KG1 (cell line): Measurements from ENCODE around the gene OSM.

Source experiments
- DNase-seq: peaks from one replicate; lab custom pipeline; 2025; lab: John Stamatoyannopoulos, UW

The OSM gene

DNA sequence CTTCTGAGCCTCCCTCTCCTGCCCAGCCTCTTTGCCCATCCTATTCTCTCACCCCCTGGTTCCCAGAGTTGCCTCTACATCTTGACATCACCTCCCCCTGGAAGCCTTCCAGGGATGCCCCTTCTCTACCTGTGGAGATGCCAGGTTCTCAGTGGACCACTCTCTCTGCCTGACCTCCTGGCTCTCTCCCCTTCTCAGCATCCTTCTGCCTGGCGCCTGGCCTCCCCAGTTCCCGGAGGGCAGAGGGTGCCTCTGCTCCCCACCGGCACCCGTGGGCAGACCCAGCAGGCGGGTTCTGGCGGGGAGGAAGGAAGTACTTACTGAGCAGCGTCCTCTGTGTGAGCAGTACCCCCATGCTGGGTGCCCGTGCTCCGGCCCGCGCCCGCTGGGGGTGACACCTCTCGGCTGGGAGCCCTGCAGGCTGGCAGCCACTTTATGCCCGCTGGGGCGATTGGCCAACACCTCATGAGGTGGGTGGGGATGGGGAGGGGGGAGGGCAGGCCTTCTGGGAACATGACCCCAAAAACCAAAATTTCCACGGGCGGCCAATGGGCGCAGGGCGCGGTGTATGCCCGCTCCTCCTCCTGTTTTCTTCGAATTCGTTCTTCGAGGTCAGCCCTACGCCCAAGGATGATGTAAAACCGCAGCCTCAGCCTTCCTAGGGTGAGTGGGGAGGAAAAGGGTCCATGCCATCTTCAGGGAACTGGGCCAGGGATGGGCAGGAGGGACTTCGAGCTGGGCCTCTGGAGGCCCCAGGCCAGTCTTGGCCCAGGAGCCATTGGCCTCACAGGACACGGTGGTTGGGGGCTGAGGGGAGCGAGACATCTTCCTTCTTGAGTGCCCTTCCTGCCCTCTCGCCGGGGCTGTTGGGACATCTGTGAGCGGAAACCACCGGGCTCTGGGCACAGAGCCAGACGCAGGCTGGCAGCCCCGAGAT is at the start of gene OSM:
OSM (minus strand) TSS at position 407 of the 937 bp plus-strand sequence; CDS start at position 355, 52 bp downstream.
- peak; percentile 89 for DNase-seq

DNA sequence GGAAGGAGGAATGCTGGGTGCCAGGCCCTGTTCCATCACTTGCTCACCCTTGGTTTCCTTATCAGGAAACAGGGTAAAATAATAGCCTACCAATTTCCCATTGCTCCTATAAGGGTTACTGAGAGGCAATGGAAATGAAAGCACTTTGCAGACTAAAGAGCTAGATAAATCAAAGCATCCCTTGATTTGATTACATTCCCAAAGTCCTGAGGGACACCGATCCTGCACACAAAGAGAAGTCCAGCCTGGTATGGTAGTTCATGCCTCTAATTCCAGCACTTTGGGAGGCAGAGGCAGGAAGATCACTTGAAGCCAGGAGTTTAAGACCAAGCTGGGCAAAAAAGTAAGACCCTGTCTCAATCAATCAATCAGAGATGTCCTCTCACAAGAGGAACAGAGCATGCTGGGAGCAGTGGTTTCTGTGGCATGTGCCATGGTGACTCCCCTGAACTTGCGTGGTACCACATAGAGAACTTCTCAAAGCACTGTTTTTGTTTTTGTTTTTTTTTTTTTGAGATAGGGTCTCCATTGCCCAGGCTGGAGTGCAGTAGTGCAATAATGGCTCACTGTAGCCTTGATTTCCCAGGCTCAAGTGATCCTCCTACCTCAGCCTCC is 49.4 kb upstream of the OSM start:
- DNase-seq = no peak

DNA sequence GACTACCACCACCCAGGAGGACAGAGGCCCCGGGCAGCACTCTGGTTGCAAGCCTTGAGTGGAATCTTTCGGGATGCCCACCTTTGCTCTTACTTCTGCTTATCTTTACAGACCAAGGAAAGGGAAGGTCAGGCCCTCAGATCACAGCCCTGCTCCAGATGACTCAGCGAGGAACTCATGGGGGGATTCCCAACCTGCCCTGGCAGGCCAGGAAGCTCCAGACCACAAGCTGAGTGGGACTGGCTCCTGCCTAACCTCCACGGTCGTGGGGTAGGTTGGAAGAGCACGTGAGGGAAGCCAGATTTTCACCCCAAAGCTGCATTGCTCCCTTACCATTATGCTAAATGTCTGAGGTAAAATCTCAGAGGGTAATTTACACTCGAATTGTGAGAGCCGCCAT is 48.3 kb upstream of the OSM start:
- no peak for DNase-seq

DNA sequence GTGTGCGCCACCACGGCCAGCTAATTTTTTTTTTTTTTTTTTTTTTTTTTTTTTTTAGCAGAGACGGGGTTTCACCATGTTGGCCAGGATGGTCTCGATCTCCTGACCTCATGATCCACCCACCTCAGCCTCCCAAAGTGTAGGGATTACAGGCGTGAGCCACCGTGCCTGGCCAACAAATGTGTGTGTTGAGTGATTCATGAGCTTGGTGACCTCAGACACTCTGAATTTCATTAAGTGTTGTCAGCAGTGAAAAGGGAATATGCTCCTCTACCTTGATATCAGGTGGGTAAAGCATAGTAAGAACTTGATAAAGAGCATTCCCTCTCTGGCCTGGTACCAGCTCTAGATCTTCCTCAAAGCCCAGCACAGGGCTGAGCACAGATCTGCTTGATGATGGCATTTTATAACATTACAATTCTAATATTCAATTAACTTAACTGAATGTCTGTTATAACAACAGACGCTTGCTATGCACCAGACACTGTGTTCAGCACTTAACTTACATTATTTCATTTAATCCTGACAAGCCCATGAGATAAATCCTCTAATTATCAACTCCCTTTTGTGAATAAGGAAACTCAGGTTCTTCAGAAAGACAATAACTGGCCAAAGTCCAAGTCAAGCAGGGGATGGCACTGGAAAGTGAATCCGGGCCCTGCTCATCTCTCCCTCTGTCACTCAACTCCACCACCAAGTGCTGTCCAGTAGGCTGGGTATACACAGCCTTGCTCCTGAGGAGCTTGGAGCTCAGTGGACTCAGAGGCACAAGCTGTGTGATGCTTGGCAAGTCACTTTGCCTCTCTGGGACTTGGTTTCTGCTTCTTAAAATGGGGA is 47.1 kb upstream of the OSM start:
- no peak for DNase-seq

DNA sequence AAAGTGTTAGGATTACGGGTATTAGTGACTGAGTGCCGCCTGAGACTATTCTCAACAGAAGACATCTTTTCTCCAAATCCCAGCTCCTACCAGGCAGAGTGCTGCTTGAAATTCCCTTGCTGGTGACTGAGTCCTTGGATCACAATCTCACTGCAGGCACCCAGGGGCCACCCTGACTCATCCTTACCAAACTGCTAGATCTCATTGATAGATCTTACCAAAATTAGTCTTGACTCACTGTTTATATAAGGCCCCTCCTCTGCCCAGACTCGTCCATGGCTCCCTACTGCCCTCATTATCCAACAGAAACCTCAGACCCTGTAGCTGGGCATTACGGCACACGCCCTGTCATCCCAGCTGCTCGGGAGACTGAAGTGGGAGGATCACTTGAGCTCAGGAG is 45.4 kb upstream of the OSM start:
- DNase-seq = no peak

DNA sequence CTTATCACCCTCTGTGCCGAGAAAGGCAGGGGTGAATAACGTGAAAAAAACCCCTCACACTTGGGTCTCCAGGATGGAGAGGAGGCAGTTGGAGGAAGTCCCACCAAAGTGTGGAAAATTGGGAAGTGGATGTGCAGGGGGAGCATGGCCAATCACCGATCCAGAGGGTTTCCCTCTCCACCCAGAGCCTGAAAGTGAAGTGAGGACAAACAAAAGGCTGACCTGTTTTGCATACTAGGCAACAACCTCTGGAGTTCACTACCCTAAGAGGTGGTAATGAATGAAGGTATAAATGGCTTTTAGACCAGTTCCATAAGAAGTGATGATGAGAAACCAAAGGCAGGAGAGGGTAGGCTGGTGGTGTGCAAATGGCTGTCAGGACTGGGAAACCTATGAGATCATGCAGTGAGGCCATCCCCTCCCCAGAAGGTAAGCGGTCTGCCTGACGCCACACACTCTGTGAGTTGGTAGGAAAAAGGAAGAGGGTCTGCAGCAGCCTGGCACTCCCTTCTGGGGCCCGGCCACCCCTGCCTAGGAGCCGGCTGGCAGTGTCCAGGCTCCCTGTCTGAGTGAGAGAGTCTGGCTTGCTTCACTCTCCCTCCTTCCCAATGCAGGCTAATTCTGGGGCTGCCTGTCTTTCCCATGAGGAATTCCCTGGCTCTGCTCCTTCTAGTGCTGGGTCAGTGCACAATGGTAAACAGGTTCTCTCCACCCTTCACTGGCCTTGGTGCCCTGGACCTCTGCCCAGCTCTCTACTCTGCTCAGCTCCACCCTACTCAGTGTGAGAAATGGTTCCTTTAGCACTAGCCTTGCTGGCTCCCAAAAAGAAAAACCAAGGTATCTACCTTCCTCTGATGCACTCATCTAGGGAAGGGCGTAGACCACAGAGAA is 44.5 kb upstream of the OSM start:
- no peak for DNase-seq

DNA sequence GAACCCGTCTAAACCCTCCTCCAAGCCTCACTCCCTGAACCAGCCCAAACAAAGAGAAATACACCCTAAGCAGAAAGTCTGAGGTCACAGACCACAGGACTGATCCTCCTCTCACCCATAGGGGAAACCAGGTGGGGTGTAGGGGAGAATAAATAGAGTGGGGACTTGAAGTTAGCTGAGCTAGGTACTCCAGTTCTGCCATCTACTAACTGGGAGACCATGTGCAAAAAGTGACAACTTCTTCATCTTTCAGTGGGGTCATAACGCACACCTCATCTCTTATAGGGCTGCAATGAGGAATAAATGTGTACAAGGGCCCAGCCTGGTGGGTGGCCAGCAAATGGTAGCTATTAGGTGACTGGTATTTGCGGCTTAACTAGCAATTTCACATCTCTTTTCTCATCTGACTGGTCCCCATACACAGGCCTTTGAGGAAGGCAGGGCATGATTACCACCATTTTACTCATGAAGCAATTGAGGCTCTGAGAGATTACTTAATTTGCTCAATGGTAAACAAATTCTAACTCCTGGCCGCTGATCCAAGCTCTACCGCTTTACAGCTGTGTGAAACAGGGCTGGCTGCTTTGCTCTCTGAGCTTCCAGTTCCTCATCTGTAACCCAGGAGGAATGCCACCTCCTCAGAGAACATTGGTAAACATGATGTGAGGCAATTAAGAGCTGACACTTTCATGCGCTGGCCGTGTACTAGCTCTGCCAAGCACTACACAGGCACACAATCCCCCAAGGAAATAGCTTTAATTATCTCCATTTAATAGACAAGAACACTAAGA is 43.5 kb upstream of the OSM start:
- DNase-seq = no peak

DNA sequence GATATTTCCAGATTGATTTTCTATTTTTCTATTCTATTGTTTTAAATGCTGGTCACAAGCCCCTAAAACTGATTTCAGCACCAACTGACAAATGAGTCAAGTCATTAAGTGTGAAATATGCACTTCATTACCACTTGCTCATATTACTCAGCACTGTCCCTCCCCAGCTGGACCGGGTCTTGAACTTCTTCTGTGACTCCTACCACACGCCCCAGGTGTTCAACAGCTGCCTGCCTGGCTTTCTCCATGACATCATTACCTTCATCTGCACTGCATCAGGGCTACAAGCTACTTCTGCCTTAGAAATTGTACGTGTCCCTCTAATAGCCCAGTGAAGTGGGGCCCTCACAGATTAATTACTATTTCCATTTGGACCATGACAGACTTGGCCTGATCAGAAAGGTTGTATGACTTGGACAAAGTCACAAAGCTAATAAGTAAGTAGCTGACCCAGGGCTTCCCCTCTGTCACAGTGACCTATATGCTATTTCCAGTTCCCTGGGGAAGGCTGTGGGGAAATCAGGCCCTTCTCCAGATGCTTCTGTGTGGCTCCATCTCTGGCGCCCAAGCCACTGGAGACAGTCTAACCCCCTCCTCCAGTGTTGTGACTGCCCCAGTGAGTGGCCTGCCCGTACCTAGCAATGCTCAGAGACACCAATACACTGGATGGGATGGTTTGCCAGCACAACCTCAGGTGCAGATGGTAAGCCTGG is 42.0 kb upstream of the OSM start:
- no peak for DNase-seq

DNA sequence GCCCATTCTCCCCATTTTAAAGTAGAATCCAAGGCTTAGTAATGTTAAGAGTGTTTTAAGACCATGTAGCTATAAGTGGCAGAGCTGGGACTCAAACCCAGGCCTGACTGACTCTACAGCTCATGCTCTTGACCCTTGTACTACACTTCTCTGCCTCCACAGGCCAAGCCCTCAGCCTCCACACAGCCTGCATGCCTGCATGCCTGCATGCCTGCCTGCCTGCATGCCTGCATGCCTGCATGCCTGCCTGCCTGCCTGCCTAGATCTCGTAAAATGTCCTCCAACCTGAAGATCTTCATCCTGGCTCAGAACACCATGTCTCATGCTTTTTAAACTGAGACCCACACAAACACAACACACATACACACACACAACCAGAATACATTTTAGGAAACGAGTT is 41.4 kb upstream of the OSM start:
- DNase-seq = no peak

DNA sequence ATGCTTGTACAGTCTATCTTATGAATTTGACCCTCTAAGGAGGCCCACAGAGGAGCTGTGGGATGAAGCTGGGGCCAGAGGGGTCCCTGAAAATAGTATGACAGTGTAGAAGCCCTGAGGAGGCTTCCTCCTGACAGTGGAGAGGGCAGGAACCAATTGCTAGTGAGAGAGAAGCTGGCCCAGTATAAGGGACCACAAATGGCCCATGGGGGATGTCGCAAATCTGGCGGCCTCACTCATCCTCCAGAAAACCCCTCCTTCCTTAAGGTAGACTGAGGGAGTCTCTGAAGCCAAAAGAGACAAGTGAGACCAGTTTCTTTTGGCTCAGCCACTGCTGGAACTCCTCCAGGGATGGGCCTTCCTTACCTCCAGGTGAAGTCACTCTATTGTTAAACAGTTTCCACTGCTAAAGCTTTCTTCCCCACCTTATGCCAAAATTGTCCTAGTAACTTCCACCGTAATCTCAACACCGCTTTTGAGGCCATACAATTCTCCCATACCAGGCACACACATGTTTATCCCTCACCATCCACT is 40.5 kb upstream of the OSM start:
- no peak for DNase-seq

DNA sequence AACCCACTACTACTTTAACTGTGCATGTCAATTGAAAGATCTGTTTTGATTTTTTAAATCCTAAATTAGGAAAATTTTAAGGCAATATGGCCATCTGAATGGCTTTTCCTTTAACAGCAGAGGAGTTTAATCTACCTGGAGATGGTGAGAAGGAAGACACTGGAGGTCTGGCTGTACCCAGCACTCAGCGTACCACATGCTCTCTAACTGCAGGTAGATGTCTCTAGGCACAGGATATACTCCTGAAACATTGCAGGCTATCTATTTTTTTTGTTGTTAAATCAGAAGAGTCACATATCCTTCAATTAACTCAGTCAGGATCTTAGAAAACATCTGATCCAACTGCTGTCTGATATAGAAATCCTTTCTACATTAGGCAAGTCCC is 40.0 kb upstream of the OSM start:
- no peak for DNase-seq

DNA sequence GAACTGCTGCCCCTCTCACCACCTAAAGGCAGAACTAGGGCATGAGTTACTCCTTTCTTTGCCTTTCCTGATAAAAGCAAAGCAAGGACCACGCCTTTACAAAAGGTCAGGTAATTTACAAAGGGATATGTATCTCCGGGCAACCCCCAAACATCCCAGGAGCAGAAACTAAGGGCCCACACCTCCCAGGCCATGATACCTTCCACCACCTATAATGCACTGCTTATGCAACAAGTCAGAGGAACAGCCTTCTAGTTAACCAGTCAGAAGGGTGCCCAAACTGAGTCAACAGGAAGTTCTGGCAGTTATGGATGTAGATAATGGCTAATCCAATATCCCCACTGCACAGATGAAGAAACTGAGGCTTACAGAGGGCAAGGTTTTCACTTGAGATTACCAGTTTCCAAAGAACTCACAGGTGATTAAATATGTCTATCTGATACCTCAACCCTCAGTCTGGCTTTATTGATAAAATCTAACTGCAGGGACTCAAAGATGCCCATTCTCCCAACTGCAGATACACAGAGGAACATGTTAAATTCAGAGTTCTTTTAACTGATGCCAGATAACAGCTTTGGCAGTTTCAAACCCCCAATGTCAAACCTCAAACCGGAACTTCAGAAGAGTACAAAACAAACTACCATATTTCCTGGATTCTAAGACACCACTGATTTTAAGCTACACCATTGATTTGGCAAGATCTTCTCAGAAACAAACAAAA is 39.4 kb upstream of the OSM start:
- peak; percentile 68 for DNase-seq

DNA sequence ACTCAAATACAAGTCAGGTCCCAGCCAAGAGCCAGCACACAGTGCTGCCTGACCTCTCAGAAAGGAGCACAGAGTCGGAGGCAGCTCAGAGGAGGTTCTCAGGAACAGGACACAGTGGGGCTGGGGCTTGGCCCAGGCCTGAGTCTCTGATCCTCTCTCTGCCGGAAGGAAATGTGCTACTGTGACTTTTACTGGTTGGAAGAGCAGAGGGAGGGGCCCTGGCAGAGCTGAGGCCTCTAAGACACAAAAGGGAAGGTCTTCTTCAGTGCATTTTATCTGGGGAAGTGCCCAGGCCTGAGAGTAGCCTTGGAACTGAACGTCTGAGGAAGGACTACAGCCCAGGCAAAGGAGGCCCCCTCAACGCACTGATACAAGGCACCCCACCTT is 38.9 kb upstream of the OSM start:
- DNase-seq = peak; percentile 84

DNA sequence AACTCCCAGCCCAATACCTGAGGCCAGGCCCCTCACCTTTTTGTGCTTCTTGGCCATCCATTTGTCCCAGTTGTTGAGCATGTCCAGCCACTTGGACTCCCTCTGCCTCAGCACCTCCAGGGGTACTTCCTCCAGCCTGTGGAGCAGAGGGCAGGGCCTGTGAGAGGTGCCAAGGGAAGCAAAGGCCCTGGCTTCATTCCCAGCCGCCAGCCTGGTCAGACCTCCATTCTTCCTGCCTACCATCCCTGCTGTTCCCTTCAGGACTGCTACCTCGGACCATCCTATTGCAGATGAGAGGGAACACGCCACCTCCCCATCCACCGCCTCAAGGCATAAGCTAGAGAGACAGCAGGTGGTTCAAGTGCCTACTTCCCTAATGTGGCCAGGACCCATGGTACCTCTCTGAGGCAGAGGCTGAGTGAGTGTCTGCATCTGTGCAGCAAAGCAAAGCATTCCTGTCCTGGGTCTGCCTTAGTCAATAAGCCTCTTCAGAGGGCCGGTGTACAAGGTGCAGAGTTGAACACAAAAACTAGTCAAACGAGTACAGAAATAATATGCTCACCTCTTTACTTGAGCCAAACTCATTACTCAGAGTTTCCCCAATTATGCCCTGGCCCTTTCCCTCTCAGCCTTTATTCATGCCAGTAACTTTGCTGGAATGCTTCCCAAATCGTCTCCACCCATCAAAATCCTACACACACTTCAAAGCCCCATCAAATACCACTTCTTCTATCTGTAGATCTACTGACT is 38.0 kb upstream of the OSM start:
- no peak for DNase-seq

DNA sequence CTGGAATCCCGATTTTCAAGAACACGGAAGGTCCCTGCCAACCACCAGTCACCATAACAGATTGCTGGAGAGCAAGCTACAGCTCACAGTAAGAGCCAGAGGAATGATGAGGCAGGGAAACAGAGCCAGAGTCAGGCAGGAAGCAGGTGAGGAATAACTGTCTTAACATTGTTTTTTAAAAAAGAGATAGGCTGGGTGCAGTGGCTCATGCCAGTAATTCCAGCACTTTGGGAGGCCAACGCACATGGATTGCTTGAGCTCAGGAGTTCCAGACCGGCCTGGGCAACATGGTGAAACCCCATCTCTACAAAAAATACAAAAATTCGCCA is 36.1 kb upstream of the OSM start:
- DNase-seq = no peak

DNA sequence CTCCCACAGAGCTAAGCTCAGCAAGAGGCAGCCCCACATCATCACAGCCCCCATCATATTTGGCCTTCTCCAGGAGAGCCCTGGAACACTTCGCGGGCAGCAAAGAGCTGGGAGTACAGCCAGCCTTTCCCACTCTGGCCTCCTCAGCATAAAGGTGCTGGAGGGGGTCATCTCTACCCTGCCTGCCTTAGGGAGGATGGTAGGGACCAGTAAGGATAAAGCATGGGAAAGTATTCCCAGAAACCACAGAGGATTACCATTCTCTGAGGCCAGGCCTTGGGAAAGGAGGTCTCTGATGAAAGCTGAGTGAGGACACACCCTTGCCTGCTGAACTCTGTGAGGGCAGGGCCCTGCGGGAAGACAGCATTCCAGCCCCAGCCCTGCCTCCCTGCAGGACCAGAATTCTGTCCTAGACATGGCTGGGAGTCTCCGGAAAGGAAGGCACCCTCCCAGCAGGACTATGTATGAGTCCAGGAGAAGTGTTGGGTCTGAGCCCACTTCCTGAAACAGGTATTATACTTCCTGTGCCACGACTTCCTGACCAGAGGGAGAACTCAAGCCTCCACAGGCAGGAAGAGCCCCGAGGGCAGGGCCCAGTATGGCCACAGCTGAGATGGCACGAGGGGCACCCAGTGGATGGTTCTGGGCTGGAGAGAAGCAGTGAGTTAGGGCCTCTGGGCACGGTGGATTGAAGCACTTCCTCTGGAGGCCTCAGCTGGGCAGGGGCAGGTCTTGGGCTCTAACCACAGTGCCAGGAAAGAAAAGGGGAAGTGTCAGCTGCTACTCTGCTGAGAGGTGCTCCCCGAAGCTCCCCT is 35.6 kb upstream of the OSM start:
- peak; percentile 43 for DNase-seq

DNA sequence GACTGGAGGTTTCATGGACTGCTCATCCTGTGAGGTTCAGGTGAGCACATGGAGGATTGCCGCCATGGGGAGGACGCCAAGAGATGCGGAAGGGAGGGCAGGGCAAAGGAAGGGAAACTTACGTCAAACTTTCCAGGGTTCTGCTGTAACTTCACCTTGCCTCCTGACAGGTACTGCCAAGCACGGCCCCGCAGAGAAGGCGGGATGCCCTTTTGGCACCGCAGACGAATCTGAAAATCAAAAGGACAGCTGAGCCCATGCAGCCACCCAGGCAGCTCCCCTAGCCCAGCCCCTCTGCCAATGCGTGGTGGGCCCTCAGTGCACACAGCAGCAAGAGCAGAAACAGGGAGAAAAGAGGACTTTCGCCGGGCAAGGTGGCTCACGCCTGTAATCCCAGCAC is 32.7 kb upstream of the OSM start:
- DNase-seq = no peak
